H9 (cell line): ENCODE results near the gene TSPYL1. TPM values are rescaled to one million over a fixed set of nuclear protein-coding genes. Genes with fewer than 3 reads are reported as not detected.

Experiments
- DNase-seq: peaks from one replicate; pipeline ENCODE4 v3.0.0-alpha.2; 2017
- H2AFZ ChIP-seq: one replicate; pipeline ENCODE4 v1.6.1; 2013; ENCODE audit warnings: mild to moderate bottlenecking, low read length, control low read depth, moderate library complexity
- H2AK5ac ChIP-seq: 2 replicates; pipeline ENCODE4 v1.6.1; 2013; ENCODE audit warnings: low read length, control low read depth, mixed read lengths; ENCODE audit not compliant: insufficient read length
- H2BK120ac ChIP-seq: one replicate; pipeline ENCODE4 v1.6.1; 2013; ENCODE audit warnings: low read depth, mild to moderate bottlenecking, low read length, control low read depth, inconsistent platforms; ENCODE audit not compliant: poor library complexity, severe bottlenecking
- H2BK12ac ChIP-seq: 2 replicates; pipeline ENCODE4 v1.6.1; 2013; ENCODE audit warnings: low read length, control low read depth, mixed read lengths, low read depth; ENCODE audit not compliant: insufficient read length
- H2BK15ac ChIP-seq: 2 replicates; pipeline ENCODE4 v1.6.1; 2013; ENCODE audit warnings: low read depth, low read length, control low read depth
- H2BK20ac ChIP-seq: one replicate; pipeline ENCODE4 v1.6.1; 2013; ENCODE audit warnings: low read depth, mild to moderate bottlenecking, low read length, control low read depth, inconsistent platforms; ENCODE audit not compliant: poor library complexity, severe bottlenecking
- H2BK5ac ChIP-seq: 2 replicates; pipeline ENCODE4 v1.6.1; 2013; ENCODE audit warnings: low read length, control low read depth, mixed read lengths; ENCODE audit not compliant: insufficient read length
- H3K14ac ChIP-seq: 2 replicates; pipeline ENCODE4 v1.6.1; 2013; ENCODE audit warnings: low read length, control low read depth; ENCODE audit not compliant: insufficient read depth
- H3K18ac ChIP-seq: 2 replicates; pipeline ENCODE4 v1.6.1; 2013; ENCODE audit warnings: low read depth, mild to moderate bottlenecking, mixed read lengths, low read length, control low read depth; ENCODE audit not compliant: insufficient read length
- H3K23ac ChIP-seq: 2 replicates; pipeline ENCODE4 v1.6.1; 2013; ENCODE audit warnings: low read length, control low read depth, mixed read lengths, low read depth; ENCODE audit not compliant: insufficient read length
- H3K23me2 ChIP-seq: 2 replicates; pipeline ENCODE4 v1.6.1; 2013; ENCODE audit warnings: low read depth, mild to moderate bottlenecking, mixed read lengths, low read length, control low read depth; ENCODE audit not compliant: insufficient read length, poor library complexity, severe bottlenecking
- H3K27ac ChIP-seq: 2 replicates; pipeline ENCODE4 v1.5.1; 2013; ENCODE audit warnings: low read length, control low read depth, mixed read lengths, low read depth; ENCODE audit not compliant: insufficient read length
- H3K27me3 ChIP-seq: 2 replicates; pipeline ENCODE4 v1.6.1; 2013; ENCODE audit warnings: low read length, control low read depth, inconsistent platforms; ENCODE audit not compliant: insufficient read depth
- H3K4ac ChIP-seq: 2 replicates; pipeline ENCODE4 v1.6.1; 2013; ENCODE audit warnings: low read depth, mild to moderate bottlenecking, control low read depth, inconsistent platforms, low read length, moderate library complexity
- H3K4me1 ChIP-seq: 2 replicates; pipeline ENCODE4 v1.6.1; 2013; ENCODE audit warnings: low read length, control low read depth, inconsistent platforms; ENCODE audit not compliant: insufficient read depth
- H3K4me2 ChIP-seq: 2 replicates; pipeline ENCODE4 v1.6.1; 2013; ENCODE audit warnings: low read length, control low read depth, mixed read lengths; ENCODE audit not compliant: insufficient read length, insufficient read depth
- H3K56ac ChIP-seq: 2 replicates; pipeline ENCODE4 v1.6.1; 2013; ENCODE audit warnings: low read depth, mild to moderate bottlenecking, mixed read lengths, low read length, control low read depth; ENCODE audit not compliant: insufficient read length
- H3K79me1 ChIP-seq: 2 replicates; pipeline ENCODE4 v1.6.1; 2013; ENCODE audit warnings: low read depth, mild to moderate bottlenecking, moderate library complexity, low read length, control low read depth, inconsistent platforms; ENCODE audit not compliant: insufficient read depth, poor library complexity, severe bottlenecking
- H3K79me2 ChIP-seq: 2 replicates; pipeline ENCODE4 v1.6.1; 2013; ENCODE audit warnings: low read length, control low read depth, inconsistent platforms; ENCODE audit not compliant: insufficient read depth
- H3K9ac ChIP-seq: 2 replicates; pipeline ENCODE4 v1.6.1; 2013; ENCODE audit warnings: low read length, control low read depth, mixed read lengths; ENCODE audit not compliant: insufficient read length; ENCODE audit errors: extremely low read depth
- H3K9me3 ChIP-seq: one replicate; pipeline ENCODE4 v1.6.1; 2013; ENCODE audit warnings: low read depth, low read length, inconsistent platforms; ENCODE audit not compliant: control insufficient read depth
- H3T11ph ChIP-seq: one replicate; pipeline ENCODE4 v1.6.1; 2013; ENCODE audit warnings: mild to moderate bottlenecking, low read length, control low read depth, inconsistent platforms
- H4K20me1 ChIP-seq: one replicate; pipeline ENCODE4 v1.6.1; 2013; ENCODE audit not compliant: control insufficient read depth, insufficient read length, insufficient read depth
- H4K5ac ChIP-seq: 2 replicates; pipeline ENCODE4 v1.6.1; 2013; ENCODE audit warnings: low read depth, mild to moderate bottlenecking, mixed read lengths, low read length, control low read depth; ENCODE audit not compliant: insufficient read length
- H4K8ac ChIP-seq: replicated peaks from 2 replicates; pipeline ENCODE4 v1.6.1; 2013; ENCODE audit warnings: low read length, control low read depth, mixed read lengths, low read depth; ENCODE audit not compliant: insufficient read length
- H4K91ac ChIP-seq: 2 replicates; pipeline ENCODE4 v1.6.1; 2013; ENCODE audit warnings: low read depth, mild to moderate bottlenecking, moderate library complexity, mixed read lengths, low read length, control low read depth; ENCODE audit not compliant: insufficient read length
- H3K27ac Mint-ChIP-seq, 3 experiments: 2 replicates in 2 of 3; 3 replicates in 1 of 3; pipeline ENCODE4 v1.8.0; 2020 to 2021; ENCODE audit warnings: mixed read lengths in 3 of 3, mild to moderate bottlenecking in 1 of 3, moderate library complexity in 1 of 3
- H3K27me3 Mint-ChIP-seq: 2 replicates; pipeline ENCODE4 v1.8.0; 2021; ENCODE audit warnings: low read depth, mild to moderate bottlenecking, moderate library complexity, mixed read lengths
- H3K36me3 Mint-ChIP-seq, 3 experiments: 2 replicates in 2 of 3; 3 replicates in 1 of 3; pipeline ENCODE4 v1.8.0; 2020 to 2021; ENCODE audit warnings: low read depth in 3 of 3, mixed read lengths in 3 of 3; ENCODE audit not compliant: insufficient read depth in 1 of 3
- H3K4me1 Mint-ChIP-seq, 2 experiments: 2 replicates each; pipeline ENCODE4 v1.8.0; 2020; ENCODE audit warnings: mixed read lengths in 2 of 2
- H3K4me3 Mint-ChIP-seq, 2 experiments: 2 replicates in 1 of 2; 3 replicates in 1 of 2; pipeline ENCODE4 v1.8.0; 2020 to 2021; ENCODE audit warnings: mild to moderate bottlenecking in 2 of 2, mixed read lengths in 2 of 2, moderate library complexity in 1 of 2
- H3K9me3 Mint-ChIP-seq, 2 experiments: 2 replicates in 1 of 2; 3 replicates in 1 of 2; pipeline ENCODE4 v1.8.0; 2020; ENCODE audit warnings: mild to moderate bottlenecking in 2 of 2, mixed read lengths in 2 of 2, moderate library complexity in 1 of 2
- CTCF ChIP-seq: fragments of 200-600 bp; sonication (generic); conservative IDR thresholded peaks from 3 replicates; pipeline ENCODE4 v1.8.0; 2021; ENCODE audit warnings: antibody characterized with exemption, mild to moderate bottlenecking
- WGBS: extraction: QIAGEN DNeasy Blood & Tissue Kit; methylation state at CpG from one replicate; pipeline ENCODE4 v1.1.7; 2013; ENCODE audit warnings: missing lambda C conversion rate, low lambda C conversion rate, mixed read lengths; ENCODE audit not compliant: insufficient read length; ENCODE audit errors: extremely low coverage; 5-methylcytosine and 5-hydroxymethylcytosine counted together
- total RNA-seq: library from RNA; stranded (reverse); gene quantifications from 2 replicates; pipeline ENCODE4 v1.2.1, GENCODE V29; 2021

Gene TSPYL1
- total RNA-seq, 1 experiment from 2014 or later, result 75.3 TPM

GRCh38 chr6:116290799-116291198 is 11.1 kb upstream of the TSPYL1 start:
- Histone ChIP-seq H3K14ac (no peak overlapping the region), H2BK12ac (no peak overlapping the region), H3K27me3 (no peaks in the 10 kb centered on the region), H3K4me1 (no peaks in the 10 kb centered on the region), H4K8ac (no peak overlapping the region), H3K4ac (no peak overlapping the region), H3K56ac (no peak overlapping the region), H2BK5ac (no peak overlapping the region), H3K79me2 (no peaks in the 10 kb centered on the region), H3K27ac (no peak overlapping the region), H3K4me2 (no peak overlapping the region), H2AFZ (no peak overlapping the region), H2BK15ac (no peak overlapping the region), H2AK5ac (no peak overlapping the region), H4K20me1 (no peaks in the 10 kb centered on the region), H3T11ph (no peak overlapping the region), H3K23ac (no peak overlapping the region), H4K91ac (no peak overlapping the region), H4K5ac (no peak overlapping the region), H3K9me3 (no peaks in the 10 kb centered on the region), H3K23me2 (no peaks in the 10 kb centered on the region), H3K18ac (no peak overlapping the region), H3K79me1 (no peaks in the 10 kb centered on the region), H2BK20ac (no peak overlapping the region), H3K9ac (no peak overlapping the region), H2BK120ac (no peak overlapping the region)
- no CpG with 5 or more reads among the region's 2 CpGs for WGBS
- no peaks in the 10 kb centered on the region for H3K27me3 Mint-ChIP-seq
- no peaks in the 10 kb centered on the region for H3K36me3 Mint-ChIP-seq
- TF ChIP-seq CTCF, result no peak
- DNase-seq, result no peak
- H3K4me1 Mint-ChIP-seq, result no peaks in the 10 kb centered on the region
- H3K27ac Mint-ChIP-seq, result no peak overlapping the region
- no peaks in the 10 kb centered on the region; a peak in 1 of 5 replicates for H3K9me3 Mint-ChIP-seq
- no peak overlapping the region for H3K4me3 Mint-ChIP-seq
